ENCODE measurements around the gene LPIN1.

LPIN1 gene

DNA sequence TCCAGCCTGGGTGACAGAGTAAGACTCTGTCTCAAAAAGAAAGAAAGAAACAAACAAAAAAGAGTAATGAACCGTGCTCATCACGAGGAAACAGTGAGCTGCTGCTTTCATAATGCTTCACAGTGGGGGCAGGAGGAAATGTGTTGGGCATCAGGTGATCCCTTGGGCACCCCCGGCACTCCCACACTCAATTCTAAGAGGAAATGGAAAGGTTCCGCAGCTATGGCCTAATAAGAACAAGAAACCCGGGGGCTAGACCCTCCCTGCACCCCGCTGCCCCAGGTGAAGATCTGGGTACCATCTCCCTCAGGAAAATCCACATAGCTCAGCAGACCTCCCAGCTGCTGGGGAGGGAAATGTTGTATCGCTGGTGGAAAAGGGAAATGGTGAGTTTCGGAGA is 118.9 kb downstream of the LPIN1 start:
- no peak for DNase-seq (ENCODE audit: low spot score)

DNA sequence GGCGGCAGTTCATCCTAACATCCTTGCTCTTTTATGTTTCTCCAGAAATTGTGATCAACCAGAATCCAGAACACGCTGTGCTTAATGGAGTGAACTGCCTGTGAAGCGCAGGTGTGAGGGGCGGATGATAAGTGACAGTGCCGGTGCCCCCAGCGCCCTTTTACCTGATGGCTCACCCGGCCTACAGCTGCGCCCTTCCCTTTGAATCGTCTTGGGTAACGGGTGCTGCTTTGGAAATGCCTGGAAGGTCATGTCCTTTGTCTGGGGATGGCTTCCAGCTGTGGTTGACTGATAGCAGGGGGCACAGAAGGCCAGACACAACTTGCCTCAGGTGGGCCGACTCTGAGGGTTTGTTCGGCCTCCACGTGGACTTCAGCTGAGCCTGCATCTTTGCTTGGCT is 119.4 kb downstream of the LPIN1 start:
- DNase-seq (ENCODE audit: low spot score): no peak

DNA sequence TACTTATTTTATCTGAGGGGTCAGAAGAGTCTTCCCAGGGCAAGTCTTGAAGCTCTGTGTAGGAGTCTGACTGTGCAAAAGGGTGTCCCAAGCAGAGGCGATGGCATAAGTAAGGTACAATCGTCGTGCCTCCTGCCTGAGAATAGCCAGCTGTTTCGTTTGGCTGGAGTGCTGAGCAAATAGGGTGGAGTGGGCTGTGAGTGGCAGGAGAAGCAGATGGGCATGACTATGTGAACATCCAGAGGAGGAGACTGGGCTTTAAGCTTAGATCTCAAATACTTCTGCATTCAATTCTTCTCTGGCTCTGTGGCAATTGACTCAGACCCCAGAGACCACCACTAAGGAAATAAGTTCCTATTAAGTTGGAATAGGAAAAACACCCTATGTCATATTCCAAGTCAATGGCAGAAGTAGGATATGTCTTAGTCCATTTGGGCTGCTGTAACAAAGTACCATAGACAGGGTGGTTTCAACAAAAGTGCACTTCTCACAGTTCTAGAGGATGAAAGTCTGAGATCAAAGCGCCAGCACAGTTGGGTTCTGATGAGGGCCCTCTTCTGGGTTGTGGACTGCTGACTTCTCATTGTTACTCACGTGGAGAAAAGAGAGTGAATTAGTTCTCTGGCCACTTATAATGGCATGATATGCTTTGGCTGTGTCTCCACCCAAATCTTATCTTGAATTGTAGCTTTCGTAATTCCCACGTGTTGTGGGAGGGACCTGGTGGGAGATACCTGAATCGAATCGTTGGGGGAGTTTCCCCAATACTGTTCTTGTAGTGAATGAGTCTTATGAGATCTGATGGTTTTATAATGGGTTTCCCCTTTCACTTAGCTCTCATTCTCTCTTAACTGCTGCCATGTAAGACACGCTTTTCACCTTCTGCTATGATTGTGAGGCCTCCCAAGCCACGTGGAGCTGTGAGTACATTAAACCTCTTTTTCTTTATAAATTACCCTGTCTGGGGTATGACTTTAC is 120.2 kb downstream of the LPIN1 start:
- DNase-seq (ENCODE audit: low spot score): no peak

DNA sequence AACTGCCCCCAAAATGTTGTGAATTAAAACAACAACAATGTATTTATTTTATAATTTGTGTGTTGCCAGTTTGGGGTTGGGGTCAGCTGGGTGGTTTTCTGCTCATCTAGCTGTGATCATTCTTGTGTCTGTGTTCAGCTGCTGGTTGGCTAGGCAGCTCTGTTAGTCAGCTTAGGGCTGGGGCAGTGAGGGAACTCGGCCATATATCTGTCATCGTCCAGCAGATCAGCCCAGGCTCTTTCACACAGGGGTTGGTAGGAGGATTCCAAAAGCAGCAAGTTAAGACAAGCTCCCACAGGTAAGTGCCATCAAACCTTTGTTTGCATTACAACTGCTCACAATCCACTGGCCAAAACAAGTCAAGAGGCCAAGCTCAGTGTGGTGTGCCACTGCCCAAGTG is 121.5 kb downstream of the LPIN1 start:
- no peak for DNase-seq (ENCODE audit: low spot score)

DNA sequence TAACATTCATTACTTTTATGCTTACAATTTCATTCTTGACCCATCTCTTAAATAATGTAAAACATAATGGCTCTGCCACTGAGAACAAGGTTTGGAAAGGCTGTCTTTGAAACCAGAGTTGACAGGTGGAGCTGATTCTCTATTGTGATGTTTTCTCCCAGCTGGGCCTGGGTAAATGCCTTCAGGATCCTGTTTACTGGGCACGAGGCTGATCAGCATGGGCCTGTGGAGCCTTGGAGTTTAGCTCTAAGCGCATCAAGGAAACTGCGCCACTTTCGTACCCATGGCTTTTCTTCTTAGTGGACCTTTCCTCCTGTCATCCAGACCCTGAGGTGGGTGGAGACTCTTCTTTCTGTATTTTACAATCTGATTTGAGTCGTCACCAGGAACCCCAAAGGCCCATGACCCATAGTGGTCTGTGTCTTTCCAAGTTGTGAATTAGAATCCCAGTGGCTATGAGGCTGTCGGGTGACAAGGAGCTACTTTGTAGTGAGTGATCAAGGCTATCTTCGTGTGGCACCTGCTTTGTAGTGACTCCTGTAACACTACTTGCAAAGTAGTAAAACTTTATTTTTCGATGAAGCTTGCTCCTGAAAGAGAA is 123.1 kb downstream of the LPIN1 start:
- DNase-seq (ENCODE audit: low spot score): no peak

DNA sequence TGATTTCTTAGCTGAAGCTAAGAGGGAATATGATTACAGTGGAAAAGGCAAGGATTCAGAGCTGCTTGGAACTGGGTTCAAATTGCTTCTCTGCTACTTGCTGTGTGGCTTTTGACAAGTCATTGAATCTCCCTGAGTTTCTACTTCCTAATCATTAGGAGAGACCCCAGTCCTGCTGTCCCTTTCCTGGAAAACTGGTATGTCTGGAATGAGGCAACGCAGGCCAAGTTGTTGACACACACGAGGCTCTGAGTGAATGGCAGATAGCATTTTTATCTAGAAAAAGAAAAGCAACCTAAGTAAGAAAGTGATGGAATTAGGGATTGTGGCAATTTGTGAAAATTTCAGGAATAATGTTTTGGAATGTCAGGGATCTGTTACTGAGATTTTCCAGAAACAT is 123.6 kb downstream of the LPIN1 start:
- no peak for DNase-seq (ENCODE audit: low spot score)

DNA sequence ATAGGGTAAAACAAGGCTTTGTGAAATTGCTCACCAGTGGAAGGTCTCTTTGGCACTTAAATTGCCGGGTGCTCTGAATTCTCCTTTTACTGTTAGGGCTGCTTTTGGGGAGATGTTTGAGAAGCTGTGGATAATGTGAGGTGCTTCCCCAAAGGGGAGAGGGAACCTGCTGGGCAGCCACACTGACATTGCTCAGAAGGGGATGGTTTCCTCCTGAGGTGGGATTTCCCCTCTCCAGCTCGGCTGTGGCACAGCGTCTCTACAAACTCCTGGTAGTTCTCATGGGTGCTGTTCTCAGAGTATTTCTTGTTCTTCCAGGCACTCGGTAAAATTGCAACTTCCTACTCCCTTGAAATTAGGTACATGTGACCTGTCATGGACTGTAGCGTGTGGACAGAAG is 124.2 kb downstream of the LPIN1 start:
- DNase-seq (ENCODE audit: low spot score): no peak

DNA sequence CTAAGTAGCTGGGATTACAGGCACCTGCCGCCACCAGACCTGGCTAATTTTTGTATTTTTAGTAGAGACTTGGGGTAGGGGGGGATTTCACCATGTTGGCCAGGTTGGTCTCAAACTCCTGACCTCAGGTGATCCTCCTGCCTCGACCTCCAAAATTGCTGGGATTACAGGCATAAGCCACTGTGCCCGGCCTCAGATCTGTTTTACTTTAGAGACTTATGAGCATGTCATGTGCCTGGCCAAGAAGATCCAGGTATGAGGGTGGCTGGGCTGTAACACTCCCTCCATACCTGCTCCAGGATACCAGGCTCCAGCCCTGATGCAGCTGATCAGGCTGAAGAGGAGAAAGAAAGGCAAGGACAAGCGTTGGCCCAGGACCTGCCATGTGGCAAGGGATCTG is 125.0 kb downstream of the LPIN1 start:
- no peak for DNase-seq (ENCODE audit: low spot score)

DNA sequence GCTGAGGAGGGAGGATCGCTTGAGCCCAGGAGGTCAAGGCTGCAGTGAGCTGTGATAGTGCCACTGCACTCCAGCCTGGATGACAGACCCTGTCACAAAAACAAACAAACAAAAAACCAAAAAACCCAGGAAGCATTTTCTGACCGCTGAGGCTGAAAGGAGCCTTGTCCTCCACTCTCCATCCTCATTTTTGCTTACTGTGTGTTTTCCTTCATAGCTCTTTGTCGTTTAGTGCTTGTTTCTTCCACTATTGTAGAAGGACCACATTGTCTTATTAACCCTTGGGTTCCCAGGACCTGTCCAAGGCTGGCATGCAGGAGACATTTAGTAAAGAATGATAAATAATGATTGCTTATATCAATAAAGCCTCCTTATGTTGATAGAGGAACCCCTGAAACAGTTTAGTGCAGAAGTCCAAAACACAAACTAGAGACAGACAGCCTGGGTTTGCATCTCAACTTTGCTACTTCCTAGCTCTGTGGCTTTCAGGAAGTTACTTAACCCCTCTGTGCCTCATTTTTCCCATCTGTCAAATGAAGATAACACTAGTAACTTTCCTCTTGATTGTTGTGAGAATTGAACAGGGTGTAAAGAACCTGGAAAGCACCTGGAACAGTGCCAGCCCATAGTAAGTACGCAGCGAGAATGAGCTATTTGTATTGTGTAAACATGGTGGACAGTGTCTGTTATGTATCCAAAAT is 126.0 kb downstream of the LPIN1 start:
- no peak for DNase-seq (ENCODE audit: low spot score)

DNA sequence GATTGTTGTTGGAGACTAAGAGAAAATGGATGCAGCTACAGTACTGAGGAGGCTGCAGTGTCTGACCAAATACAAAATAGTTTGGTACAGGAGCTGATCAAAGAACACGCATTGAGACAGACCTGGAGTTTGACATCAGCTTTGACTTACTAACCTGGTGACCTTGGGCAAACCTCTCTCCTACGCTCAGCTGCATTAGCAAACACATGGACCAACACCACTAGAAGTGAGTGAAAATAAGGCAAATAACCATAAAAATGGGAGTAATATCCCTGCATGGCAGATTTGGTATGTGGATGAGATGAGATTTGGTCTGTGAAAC is 126.5 kb downstream of the LPIN1 start:
- no peak for DNase-seq (ENCODE audit: low spot score)

DNA sequence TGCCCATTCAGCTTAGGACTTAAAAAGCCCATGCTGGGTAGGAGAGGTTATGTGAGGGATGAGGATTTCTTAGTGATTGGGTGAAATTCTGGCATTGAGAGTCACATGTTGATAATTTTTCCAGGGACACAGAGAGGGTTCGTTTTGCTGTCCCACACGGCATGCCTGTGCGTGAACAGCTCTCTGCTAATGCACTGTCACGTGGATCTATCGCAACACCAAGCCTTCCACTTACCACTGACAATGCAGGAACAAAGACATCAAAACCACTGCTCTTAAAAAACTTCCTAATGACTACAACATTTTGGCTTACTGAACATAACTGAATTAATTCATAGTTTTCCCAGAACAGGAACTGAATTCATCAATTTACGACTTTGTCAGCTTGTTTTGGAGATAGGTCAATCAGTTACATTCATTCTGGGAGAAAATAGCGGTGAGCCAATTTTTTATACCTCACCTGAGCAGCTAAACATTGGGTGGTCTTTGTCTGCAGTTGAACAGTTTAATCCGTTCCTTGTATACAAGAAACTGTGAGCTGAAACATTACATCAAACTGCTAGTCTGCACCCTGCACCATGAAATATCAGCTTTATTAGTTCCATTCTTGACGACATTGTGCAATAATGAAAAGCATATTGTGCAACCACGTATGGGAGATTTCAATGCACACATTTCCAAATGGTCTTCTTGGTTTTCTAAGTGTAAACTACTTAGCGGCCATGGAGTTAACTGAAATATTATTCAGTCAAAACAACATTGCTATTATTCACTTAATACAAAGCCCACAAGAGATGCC is 127.1 kb downstream of the LPIN1 start:
- no peak for DNase-seq (ENCODE audit: low spot score)

DNA sequence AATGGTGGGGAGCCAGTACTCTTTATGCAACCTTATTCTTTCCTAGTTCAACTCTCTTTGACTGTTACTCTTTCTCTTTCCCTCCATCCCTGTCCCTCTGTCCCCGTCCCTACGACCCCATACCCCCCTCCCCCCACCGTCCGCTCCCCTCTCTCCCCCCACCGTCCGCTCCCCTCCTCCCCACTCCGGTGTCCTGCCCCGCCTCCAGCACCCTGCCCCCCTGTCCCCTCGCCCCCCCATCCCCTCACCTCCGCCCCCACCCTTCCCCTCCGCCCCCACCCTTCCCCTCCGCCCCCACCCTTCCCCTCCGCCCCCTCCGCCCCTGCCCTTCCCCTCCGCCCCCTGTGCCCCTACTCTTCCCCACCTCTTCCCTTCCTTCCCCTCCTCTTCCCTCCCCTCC is 128.4 kb downstream of the LPIN1 start:
- DNase-seq (ENCODE audit: low spot score): no peak

DNA sequence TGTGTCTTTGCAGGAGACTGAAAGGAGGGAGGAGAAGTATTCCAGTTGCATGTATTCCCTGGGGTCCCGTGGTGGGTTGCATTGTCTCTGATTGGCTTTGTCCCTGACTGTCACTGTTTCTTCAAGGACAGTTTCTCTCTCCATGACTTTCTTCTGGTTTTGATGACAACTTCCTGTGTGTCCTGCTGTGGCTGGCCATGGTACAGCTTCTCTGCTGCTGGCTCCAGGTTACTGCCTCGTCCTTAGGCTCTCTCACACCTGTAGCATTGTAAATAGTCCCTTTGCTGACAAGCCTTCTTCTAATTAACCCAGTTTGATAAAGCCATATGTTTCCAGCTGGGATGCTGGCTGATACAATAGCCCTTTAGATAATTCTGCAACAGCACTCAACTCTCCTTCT is 129.0 kb downstream of the LPIN1 start:
- no peak for DNase-seq (ENCODE audit: low spot score)

DNA sequence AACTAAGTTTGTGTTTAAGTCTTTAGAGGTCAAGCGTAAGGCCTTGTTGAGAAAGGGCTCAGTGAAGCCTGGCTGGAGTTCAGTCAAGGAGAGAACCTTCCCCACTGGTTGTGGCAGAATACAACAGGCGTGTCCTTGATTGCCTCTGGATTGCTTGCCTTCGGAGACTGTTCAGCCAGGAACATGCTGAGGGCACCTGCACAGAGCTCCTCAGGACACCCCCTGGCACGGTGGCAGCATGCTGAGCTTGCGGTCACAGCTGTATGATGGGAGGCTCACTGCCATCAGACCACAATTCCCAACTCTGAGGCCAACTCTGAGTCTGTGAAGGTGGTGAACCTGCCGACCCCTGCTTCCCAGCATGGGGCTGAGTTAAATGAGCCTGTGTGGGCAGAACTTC is 130.0 kb downstream of the LPIN1 start:
- no peak for DNase-seq (ENCODE audit: low spot score)

DNA sequence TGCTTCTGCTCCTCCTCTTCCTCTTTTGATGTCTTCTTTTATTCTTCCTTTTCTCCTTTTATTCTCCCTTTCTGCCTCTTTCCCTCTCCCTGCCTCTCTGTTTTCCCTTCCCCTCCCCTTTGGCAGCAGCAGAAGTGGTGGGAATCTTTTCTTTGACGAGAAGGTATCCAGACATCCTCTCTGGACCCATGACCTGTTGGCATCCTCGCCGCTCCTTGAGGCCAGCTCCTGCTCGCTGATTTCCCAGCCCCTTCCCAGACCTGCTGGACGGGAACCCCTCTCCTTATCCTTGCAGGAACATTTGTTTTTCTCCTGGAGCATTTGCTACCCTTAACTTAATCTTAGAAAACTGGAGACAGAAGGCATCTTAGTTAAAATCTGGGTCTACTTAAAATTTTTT is 130.5 kb downstream of the LPIN1 start:
- no peak for DNase-seq (ENCODE audit: low spot score)

Small RNA genes lying within 50 kb of the gene (small RNA-seq; reads per million reads assigned to genes)
- gene MIR4262: 0 reads per million in 2 experiments
- 0 to 0.40 reads per million in 2 experiments for gene MIR548S
